Activated CD8-positive, alpha-beta memory T cell treated with anti-CD3 and anti-CD28 coated beads for 48 hours (primary cell): ENCODE data around the gene PCDHGA5.
"Not testable (repeated sequence)": the region's sequence is repeated elsewhere in the genome, so short reads cannot be mapped to it uniquely, and the experiment has no call there.

Source experiments
- DNase-seq, 3 experiments: peaks; one replicate each; pipeline ENCODE4 v3.0.0-alpha.2; 2020; ENCODE audit warnings: low read depth in 2 of 3, low spot score in 2 of 3

PCDHGA5 gene

DNA sequence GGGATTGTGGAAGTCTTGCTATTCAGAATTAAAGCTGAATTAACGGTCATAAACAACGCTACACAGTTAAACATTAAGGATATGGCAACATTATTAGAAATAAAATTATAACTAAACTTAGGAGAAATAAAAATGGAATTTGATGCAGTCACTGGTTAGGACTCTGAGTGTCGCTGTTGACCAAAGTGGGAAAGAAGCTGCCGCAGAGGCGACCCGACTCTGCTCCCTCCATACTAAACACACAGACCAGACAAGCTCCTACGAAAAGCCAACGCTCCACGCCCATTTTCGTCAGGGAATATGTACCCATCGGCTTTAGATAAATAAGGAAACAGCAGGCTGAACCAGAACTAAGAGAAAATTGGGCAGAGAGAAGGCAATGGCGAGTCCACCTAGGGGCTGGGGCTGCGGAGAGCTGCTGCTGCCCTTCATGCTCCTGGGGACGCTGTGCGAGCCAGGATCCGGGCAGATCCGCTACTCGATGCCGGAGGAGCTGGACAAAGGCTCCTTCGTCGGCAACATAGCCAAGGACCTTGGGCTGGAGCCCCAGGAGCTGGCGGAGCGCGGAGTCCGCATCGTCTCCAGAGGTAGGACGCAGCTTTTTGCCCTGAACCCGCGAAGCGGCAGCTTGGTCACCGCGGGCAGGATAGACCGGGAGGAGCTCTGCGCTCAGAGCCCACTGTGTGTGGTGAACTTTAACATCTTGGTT lies at the start of gene PCDHGA5:
Gene PCDHGA5, plus strand, starts transcription at position 211 of the 709 bp plus-strand sequence. Its CDS starts 169 bp downstream, at position 380.
- no peak for DNase-seq

DNA sequence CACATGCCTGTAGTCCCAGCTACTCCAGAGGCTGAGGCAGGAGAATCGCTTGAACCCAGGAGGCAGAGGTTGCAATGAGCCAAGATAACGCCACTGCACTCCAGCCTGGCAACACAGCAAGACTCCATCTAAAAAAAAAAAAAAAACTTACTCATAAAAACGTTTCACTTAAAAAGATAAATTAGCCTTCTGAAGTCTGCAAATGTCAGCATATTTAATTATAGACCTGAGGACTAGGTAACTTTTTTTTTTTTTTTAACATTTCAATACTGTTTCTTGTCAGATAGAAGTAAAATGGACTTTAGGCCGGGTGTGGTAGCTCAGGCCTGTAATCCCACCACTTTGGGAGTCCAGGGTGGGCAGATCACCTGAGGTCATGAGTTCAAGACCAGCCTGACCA lies 47.0 kb upstream of the PCDHGA5 start:
- DNase-seq: not testable (repeated sequence)

DNA sequence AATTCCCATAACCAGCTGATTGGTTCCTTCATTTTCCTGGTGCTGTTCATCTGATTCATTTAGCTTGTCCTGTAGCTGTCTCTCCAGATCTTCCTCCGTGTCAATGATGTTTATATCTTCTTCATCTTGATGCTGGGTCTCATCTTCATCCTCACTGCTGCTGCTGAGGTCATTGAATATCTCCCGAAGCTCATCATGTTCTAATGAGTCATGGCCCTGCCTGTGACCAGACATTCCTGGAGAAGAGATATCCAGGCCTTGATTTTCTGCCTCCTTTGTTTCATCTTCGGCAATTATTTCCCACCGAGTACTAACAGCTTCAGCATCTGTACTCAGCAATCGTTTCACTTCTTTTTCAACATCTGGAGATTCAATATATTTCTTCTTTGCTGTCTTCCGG lies 44.8 kb upstream of the PCDHGA5 start:
- no peak for DNase-seq

DNA sequence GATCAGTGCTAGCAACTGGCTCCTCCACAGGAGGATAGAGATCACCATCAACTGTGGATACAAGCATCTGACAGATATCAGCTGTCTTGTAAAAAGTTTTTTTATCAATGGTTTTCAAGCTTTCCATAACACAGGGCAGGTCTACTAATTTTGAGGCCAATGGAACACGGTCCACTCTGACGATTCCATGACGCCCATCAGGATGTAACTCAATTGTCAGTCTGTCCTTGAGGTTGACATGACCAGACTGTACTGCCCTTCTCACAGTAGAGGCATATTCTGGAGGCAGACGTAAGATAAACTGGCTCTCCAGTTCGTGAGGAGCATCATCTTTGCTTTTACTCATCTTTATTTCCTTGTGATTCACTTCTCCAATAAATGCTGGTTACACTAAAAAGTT lies 44.3 kb upstream of the PCDHGA5 start:
- no peak for DNase-seq

DNA sequence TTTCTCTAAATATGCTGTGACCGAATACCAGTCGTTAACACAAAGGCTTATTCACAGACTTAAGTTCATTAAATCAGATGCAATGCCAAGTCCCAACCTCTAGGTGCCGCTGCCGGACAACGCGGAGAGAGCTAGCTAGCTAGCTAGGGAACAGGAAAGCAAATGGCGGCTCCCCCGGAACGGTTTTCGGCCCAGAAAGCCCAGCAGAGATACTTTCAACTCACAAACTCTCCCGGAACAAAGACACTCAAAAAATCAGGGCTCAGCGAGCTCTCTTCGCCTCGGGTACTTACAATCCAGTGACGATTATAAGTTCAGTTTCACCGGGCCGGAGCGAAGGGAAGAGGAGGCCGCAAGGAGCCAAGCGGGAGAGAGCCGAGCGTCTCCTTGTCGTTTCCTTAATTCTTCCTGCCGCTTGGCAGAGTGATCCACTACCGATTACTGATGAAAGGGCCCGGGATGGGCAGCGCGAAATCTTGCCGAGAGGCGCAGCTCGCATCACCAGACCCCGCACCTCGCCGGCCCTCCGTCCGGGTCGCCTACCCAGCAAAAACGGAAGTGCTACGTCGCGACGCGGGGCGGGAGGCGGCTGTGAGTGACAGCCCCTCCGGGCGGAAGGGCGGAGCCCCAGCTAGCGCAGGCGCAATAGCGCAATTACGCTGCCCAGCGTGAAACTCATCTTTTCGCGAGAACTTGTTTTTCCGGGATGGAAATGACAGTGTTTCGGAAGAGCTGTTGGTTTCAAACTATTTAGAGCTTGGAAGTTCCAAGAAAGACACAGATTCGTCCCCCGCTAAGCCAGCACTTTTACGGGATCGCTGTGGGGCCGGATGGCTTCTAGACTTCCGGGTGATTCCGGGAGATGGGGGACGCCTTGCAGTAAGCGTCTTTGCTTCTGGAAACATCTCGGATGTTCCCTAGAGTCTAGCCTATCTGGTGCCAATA lies 43.5 kb upstream of the PCDHGA5 start, which contains the start of gene TAF7:
Gene TAF7, minus strand, starts transcription at position 560 of the 945 bp plus-strand sequence. CDS start 740 bp downstream, outside the sequence.
- DNase-seq: peak; percentile 79 to 81 (median 80)

DNA sequence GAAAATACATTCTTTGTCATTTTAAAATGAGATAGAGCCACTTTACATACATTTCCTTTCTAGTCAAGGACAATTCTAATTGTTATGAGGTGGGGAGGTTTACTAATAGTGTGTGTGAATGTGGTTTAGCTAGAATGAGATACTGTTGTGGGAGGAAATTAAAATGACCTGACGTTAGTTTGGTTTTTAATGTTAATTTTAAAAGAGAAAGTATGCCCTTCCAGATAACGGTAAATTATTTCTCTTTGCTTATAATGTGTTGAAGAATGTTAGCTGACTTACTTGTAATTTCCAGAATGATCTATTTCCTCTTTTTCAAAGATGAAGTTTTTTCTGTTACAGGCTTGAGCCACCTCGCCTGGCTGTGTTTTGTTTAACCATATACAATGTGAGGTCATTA lies 41.7 kb upstream of the PCDHGA5 start:
- no peak for DNase-seq

DNA sequence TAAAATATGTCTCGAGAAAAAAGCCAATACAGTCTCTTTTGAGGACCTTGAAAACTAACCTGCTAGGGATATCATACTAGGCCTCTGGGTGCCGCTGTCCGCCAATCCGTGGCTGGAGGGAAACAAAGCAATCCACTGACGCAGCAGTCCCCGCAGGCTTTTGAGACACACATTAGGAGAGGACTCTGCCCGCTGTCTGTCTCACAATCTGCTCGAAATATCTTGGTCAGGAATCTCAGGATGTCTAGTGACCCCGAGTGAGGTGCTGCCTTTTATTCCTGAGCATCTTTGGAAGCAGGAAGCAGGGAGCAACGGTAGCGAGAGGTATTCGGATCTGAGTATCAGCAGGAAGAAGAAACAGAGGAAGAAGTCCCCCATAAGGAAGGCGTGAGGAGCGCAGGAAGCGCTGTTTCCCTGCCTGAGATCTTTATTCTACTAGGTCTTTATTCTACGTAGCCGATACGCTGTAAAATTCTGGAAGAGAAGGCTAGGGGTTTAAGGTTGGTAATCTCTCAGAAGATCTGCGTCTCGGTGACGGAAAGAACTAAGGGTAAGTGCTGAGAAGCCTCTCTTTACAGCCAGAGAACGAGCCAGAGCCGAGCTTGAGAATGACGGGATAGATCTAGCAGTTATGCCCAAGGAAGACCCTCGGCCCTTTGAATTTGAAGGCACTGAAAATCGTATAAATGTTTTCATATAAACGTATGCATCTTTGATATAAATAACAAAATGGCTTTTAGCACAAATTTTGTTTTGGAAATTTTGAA lies 37.7 kb upstream of the PCDHGA5 start:
- peak in 1 of 3 experiments; percentile 13 for DNase-seq

DNA sequence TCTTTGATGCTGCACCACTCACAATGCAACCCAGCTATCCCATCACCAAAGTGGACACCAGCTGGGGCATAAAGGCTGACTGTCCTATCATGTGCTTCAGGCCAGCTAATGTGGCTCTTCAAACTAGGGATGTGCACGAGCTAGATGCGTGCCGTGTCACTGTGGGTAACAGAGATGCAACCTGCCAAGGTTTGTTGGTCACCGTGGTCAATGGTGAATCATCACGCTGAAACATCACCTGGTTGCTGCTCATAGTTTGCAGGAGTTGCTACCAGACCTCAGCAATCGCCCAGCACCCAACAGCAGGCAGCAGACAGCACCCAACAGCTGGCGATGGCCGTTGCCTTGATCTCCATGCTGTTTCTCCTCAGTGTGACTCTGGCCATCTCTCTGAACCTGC lies 35.7 kb upstream of the PCDHGA5 start:
- no peak for DNase-seq

DNA sequence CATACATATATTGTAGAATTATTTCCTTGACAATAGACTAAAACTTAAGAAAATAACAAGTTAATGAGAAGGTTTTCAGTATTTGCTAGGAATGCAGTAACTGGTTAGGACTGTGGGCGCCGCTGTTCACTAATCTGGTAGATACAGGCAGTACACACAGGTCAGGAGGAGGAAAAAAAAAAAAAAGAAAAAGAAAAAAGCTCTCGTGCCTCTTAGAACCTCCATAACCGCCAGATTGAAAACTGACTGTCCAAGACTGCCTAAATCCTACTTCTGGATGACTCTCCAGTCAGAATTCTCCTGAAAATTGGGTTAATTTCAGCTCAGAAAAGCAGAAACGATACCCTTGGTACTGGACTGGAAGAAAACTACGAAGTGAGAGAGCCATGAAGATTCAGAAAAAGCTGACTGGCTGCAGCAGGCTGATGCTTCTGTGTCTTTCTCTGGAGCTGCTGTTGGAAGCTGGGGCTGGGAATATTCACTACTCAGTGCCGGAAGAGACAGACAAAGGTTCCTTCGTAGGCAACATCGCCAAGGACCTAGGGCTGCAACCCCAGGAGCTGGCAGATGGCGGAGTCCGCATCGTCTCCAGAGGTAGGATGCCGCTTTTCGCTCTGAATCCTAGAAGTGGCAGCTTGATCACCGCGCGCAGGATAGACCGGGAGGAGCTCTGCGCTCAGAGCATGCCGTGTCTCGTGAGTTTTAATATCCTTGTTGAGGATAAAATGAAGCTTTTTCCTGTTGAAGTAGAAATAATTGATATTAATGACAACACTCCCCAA lies 33.5 kb upstream of the PCDHGA5 start, which contains the start of gene PCDHGA1:
Gene PCDHGA1, plus strand, starts transcription at position 216 of the 782 bp plus-strand sequence.
- no peak for DNase-seq

DNA sequence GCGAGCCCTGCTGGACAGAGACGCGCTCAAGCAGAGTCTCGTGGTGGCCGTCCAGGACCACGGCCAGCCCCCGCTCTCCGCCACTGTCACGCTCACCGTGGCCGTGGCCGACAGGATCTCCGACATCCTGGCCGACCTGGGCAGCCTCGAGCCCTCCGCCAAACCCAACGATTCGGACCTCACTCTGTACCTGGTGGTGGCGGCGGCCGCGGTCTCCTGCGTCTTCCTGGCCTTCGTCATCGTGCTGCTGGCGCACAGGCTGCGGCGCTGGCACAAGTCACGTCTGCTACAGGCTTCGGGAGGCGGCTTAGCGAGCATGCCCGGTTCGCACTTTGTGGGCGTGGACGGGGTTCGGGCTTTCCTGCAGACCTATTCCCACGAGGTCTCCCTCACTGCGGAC lies 31.4 kb upstream of the PCDHGA5 start:
- not testable (repeated sequence) for DNase-seq

DNA sequence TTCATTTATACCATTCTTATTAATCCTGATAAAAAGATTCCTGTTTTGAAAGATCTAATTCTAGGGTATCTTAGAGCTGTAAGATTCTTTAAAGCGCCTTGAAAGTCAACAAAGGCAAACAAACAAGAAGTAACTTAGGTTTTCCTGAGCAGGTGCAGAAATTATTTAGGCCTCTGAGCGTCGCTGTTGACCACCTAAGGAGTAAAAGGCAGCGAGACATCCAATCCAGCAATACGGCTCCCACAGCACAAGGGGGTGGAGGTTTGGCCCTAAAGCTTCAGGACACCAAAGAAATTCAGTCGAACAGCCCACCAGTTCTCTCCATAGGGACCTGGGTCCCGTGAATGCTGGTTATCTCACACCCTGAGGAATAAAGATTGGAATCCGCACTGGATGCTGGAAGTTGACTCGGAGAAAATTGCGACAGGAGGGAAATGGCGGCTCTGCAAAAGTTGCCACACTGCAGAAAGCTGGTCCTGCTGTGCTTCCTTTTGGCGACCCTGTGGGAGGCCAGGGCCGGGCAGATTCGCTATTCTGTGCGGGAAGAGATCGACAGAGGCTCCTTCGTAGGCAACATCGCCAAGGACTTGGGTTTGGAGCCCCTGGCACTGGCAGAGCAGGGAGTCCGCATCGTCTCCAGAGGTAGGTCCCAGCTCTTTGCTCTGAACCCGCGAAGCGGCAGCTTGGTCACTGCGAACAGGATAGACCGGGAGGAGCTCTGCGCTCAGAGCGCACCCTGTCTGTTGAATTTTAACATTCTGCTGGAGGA lies 25.2 kb upstream of the PCDHGA5 start, which contains the start of gene PCDHGA2:
Gene PCDHGA2, plus strand, starts transcription at position 223 of the 769 bp plus-strand sequence.
- no peak for DNase-seq

DNA sequence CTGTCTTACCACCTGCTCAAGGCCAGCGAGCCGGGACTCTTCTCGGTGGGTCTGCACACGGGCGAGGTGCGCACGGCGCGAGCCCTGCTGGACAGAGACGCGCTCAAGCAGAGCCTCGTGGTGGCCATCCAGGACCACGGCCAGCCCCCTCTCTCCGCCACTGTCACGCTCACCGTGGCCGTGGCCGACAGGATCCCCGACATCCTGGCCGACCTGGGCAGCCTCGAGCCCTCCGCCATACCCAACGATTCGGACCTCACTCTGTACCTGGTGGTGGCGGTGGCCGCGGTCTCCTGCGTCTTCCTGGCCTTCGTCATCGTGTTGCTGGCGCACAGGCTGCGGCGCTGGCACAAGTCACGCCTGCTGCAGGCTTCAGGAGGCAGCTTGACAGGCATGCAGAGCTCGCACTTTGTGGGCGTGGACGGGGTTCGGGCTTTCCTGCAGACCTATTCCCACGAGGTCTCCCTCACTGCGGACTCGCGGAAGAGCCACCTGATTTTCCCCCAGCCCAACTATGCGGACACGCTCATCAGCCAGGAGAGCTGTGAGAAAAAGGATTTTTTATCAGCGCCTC lies 23.1 kb upstream of the PCDHGA5 start:
- DNase-seq: not testable (repeated sequence)

DNA sequence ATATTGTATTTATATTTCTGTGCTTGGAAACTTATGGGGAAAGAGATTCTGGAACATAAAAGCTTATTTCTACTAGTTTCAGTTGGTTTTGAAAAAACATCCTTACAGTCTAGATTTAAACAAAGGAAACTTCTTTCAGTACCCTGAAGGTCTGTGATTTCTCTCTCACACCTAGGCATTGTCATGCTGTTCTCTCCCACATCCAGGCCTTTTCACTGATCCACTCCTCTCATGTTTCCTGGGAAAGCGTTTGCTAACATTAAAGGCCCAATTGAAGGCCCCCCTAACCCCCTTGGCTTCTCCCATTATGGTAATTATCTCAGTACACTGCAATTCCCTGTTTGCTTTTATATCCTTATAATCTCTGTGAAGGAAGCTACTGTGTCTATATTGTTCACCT lies 21.2 kb upstream of the PCDHGA5 start:
- no peak for DNase-seq

DNA sequence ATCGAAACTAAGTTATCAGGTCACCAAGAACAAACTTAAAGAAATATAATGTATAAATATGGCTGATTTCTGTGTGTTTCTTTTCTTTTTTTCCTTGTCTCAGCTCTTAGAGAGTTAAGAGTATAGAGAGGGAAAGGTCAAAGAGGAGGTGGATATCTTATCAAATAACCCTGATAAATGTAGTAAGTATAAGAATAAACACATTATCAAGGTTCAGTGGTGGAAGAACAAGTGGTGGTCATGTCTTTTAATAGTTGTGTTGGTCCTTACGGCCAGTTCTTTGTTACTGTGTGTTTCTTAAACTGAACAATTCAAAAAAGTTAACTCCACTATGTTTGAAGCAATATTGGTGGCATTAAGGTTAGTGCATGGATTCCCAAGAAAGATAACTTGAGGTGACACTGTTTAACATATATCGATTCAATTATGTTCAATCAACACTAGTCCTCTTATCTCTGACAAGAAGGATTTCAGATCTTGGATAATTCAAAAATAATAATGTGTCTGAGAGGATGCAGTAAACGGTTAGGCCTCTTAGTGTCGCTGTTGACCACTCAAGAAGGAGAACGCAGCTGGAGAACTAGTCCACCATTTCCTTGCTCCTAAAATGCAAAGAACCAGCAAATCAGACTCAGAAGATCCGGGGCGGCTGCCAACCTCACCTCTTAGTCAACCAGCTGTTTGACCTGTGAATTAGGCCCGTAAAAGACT lies 20.6 kb upstream of the PCDHGA5 start, which contains the start of gene PCDHGA3:
Gene PCDHGA3, plus strand, starts transcription at position 588 of the 711 bp plus-strand sequence. CDS start 205 bp downstream, outside the sequence.
- DNase-seq: no peak

DNA sequence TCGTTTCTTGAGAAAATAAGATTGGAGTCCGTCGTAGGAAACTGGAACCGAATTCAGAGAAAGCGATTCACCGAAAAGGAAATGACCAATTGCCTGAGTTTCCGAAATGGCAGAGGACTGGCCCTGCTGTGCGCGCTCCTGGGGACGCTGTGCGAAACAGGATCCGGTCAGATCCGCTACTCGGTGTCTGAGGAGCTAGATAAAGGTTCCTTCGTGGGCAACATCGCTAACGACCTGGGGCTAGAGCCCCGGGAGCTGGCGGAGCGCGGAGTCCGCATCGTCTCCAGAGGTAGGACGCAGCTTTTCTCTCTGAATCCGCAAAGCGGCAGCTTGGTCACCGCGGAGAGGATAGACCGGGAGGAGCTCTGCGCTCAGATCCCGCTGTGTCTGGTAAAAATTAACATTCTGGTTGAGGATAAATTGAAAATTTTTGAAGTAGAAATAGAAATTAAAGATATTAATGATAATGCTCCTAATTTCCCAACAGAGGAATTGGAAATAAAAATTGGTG lies 20.0 kb upstream of the PCDHGA5 start:
- no peak for DNase-seq

DNA sequence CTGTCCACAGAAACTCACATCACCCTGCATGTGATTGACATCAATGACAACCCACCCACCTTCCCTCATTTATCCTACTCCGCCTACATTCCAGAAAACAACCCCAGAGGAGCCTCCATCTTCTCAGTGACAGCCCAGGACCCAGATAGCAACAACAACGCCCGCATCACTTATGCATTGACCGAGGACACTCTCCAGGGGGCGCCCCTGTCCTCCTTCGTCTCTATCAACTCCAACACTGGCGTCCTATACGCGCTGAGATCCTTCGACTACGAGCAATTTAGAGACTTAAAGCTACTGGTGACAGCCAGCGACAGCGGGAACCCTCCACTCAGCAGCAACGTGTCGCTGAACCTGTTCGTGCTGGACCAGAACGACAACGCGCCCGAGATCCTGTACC lies 18.6 kb upstream of the PCDHGA5 start:
- no peak for DNase-seq

DNA sequence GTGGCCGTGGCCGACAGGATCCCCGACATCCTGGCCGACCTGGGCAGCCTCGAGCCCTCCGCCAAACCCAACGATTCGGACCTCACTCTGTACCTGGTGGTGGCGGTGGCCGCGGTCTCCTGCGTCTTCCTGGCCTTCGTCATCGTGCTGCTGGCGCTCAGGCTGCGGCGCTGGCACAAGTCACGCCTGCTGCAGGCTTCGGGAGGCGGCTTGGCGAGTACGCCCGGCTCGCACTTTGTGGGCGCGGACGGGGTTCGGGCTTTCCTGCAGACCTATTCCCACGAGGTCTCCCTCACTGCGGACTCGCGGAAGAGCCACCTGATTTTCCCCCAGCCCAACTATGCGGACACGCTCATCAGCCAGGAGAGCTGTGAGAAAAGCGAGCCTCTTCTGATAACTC lies 17.9 kb upstream of the PCDHGA5 start:
- DNase-seq: not testable (repeated sequence)
